Germinal center (tissue), 1 donor: ENCODE results near the gene CEP152.

Source experiments
- DNase-seq: peaks from one replicate; pipeline ENCODE4 v3.0.0; 2012; ENCODE audit warnings: mixed read lengths, low spot score

Gene CEP152

DNA sequence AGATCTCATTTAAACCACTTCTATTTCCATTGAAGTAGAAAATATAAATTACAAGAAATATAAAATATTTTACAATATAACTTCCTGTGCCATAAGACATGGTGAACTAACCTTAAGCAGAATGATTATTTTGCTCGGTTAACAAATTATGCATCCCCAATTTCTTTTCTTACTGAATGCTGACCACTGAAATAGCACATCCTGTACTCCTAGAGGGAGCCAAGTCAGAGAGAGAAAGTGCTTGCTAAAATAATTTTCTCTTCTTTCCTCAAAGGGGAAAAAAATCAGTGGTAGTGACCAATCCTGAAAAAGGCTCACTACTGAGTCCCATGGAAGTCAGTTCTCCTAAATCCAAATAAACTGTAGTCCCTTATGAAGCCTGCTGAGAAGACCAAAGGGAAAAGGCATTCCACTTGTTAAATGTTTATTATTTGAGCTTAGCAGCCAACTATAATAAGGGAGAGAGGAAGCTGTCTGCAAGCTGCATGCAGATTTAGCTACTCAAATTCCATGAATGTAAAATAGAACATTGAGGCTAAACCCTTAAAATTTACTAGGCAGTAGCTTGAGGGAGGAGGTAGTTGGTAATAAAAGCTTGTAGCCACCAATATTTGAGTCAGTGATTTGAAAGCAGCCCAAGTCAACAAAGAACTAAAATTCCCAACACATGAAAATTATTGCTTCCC is 33.1 kb downstream of the CEP152 start:
- no peak for DNase-seq

DNA sequence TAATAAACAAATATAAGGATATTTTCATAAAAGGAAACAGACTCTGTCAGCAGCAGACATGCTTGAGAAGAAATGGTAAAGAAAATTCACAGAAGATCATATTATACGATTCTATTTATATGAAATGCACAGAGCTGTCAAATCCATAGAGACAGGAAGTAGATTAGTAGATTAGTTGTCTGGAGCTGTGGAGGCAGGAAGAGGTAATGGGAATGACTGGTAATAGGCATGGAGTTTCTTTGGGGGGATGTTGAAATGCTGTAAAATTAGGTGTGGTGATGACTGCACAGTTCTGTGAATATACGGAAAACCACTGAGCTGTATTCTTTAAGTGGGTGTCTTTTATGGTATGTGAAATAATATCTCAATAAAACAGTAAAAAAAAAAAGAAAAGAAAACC is 35.3 kb downstream of the CEP152 start:
- no peak for DNase-seq

DNA sequence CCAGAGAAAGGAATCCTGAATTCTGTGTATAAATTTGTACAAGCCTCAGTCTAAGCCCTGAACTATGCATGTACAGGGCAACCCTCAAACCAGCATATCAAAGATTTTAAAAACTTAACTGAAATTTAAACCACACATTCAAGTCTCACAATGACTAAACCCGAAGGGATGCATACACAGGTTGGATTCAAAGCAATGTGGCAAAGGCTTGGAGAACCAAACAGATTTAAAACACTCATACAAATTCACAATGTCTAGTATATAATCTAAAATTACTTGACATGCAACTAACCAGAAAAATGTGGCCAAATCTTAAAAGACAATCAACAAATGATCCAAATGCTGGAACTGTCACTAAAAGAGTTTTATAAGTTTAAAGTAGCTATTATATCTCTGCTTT is 36.4 kb downstream of the CEP152 start:
- DNase-seq: no peak

DNA sequence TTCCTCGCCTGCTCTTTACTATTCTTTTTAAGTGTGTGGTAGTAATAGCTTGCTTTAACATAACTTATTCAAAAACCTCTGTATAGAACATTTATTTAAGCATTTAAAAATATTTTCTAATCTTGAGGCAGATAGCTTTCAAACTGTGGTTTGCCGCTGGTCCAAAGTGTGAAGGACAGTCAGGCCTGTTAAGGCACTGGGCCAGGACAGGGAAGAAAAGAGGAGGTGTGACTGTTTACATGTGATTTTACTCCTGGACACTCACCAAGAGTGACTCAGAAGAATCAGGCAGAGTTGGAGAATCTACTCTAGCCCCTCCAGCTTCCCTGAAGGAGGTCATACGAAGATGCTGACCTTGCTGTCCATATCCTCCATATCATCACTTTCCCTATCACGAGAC is 44.7 kb downstream of the CEP152 start:
- no peak for DNase-seq

DNA sequence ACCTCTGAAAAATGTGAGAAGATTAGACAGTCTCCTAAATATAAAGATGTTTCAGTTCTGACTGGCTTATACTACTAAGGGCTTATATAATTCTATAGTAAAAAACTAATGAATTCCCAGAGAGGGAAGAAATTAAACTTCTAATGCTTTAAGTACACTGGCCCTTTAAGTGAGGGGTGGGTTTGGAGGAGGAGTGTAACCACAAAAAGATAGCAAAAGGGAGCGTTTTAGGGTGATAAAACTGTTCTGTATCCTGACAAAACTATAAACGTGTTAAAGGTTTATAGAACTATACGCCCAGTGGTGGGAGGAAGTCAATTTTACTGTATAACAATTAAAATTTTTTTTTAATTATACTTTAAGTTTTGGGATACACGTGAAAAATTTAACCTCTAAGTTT is 45.8 kb downstream of the CEP152 start:
- no peak for DNase-seq

DNA sequence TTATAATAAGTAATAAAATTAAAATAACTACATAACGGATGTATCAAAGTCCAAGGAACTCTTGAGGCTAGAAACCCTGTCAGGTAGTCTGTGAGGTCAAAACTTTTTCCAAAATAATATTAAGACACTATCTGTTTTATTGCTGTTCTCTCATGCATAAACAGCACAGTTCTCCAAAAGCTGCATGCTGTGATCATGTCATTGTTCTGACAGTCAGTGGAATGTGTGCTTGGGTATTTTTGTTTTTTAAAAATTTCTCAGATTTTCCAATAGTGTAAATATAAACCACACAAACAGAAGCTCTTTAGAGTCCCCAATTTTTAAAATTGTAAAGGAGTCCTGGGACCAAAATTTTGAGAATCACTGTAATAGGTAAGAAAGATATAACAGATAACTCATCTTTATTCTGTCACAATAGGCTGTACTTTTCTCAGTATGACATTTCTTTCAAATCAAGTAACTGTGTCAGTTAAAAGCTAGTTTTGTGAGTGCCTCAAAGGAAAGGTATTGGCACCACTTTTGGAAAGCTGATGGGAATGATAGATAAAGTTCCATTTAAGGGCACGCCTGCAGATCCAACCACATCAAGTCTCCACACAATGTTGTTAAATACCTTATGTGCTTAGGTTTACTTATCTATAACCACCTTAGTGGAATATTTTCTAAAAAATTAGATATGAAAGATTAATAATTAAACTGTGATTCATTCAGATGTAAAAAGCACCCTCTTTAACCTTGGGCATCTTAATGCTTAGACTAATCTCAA is 49.3 kb downstream of the CEP152 start:
- no peak for DNase-seq

DNA sequence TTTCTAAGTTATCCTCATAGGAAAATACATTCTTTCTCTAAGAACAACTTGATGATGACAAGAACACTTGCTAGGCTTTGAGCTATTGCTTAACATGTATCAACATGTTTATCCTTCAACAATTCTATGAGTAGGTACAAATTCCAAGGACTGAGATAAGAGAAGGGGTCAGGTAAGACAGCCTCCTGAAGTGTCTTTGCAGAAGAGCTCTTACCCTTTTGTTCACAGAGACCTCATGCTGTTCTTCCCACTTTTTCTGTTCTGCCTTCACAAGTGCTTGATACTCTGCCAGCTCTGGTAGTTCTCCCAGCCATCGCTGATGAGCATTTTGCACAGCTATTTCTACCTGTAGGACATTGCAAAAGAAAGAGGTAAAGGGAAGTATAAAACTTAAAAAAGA is 50.9 kb downstream of the CEP152 start:
- no peak for DNase-seq

DNA sequence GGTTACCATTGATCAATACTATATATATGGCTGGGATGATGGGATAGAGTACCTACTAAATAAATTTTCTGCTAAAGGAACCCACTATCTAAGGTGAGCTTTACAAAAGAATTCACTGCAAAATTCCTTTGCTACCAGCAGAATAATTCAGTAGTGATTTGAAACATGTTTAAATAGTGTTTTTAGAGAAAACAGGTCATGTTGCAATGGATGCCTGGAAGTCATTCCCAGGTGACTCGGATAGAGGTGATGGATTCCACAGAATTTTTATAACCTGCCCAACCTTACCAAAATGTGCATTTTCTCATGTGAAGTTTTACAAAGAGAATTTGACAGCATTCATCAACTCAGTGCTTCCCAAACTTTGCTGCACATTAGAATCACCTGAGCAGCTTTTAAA is 53.2 kb downstream of the CEP152 start:
- no peak for DNase-seq

DNA sequence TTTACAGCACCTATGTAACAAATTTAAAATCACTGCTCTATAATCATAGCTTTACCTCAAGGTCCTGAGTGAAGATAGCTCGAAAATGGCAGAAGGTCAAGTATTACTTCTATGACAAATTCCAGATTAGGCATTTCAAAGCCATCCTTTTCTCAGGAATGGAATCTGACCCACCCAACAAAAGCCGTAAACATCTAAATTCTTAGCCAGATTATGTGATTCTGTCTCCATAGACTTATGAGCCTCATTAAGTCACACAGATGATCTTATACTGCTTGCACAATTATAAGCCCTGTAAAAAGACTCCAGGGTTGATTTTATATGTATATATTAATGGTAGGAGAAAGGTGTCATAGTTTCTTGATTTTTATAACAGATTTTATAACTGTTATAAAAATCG is 56.9 kb downstream of the CEP152 start:
- DNase-seq: no peak

DNA sequence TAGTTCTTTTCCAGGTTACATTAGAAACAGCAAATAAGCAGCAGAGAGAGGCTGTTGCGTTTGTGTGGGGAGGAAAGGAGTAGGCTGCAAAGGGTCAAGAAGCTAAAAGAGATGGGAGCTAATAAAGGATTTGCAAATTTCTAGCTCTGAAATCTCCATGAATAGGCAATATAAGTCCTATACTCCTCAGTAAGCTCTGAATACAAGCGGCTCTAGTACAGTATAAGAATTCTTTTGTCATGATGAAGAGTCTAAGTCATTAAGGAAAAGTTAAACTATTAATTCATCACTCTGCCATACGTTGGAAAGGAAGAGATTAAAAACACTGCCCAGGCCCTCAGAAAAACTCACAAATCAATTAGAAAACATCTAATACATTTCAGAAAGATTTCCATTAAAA is 59.3 kb downstream of the CEP152 start:
- no peak for DNase-seq

DNA sequence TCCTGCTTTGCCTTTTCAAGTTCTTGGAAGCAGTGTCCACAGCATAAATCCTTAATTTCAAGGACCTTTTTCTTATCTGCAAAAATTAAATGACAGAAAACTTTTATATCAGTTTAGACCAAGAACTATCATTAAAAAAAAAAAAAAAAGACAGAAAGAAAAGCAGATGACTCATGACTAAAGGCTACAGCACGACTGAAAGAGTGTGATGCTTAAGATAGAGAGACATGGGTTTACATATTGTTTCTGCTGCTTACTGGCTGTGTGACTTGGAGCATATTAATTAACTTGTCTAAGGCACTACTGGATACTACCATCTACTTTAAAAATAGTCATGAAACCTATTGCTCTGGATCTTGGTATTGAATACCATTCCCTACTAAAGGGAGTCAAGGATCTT is 62.3 kb downstream of the CEP152 start:
- no peak for DNase-seq

DNA sequence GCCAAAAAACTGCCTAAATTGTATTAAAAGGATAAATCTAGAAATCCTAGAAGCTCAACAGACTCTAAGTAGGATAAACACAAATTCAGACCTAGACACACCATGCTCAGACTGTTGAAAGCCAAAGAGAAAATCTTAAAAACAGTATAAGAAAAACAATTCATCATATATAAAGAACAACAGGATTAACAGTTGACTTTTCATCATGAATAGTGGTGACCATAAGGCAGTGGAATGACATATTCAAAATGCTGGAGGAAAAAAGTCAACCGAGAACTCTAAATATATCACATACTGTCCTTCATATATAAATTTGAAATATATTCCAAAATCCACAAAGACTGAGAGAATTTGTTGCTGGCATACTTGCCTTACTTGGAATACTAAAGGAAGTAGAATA is 77.3 kb downstream of the CEP152 start:
- no peak for DNase-seq

DNA sequence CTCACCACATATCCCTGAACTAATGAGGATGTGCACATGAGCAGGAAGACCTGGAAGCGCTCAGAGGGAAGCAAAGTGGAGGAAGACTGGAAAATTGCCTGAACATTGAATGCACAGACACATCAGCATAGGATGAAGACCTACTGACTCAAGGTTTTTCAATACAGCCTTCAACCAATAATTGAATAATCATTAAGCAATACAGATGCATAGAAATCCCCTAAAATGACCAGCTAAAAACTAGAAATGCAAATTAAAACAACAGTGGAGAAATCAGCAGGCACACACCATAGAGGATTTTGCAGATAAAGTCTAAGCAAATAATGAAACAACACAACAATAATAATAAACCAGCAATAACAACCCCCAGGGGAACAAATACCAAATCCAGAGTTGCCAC is 80.4 kb downstream of the CEP152 start:
- no peak for DNase-seq

DNA sequence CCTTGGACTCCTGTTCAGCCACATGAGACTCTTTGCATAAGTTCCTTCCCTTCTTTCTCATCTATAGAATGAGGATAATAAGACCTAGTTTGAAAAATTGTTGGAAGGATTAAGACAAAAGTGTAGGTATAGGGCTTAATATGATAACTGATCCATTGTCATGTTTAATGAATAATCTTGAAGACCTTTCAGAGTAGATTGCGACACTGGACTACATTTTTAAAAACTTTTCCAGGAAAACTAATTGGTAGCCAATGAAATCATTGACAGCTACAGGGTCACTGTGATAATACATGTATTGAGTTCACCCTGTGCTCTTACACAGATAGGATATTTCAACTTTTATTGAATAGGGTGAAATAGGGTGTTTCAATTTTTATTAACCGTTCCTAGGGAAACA is 86.9 kb downstream of the CEP152 start:
- no peak for DNase-seq

DNA sequence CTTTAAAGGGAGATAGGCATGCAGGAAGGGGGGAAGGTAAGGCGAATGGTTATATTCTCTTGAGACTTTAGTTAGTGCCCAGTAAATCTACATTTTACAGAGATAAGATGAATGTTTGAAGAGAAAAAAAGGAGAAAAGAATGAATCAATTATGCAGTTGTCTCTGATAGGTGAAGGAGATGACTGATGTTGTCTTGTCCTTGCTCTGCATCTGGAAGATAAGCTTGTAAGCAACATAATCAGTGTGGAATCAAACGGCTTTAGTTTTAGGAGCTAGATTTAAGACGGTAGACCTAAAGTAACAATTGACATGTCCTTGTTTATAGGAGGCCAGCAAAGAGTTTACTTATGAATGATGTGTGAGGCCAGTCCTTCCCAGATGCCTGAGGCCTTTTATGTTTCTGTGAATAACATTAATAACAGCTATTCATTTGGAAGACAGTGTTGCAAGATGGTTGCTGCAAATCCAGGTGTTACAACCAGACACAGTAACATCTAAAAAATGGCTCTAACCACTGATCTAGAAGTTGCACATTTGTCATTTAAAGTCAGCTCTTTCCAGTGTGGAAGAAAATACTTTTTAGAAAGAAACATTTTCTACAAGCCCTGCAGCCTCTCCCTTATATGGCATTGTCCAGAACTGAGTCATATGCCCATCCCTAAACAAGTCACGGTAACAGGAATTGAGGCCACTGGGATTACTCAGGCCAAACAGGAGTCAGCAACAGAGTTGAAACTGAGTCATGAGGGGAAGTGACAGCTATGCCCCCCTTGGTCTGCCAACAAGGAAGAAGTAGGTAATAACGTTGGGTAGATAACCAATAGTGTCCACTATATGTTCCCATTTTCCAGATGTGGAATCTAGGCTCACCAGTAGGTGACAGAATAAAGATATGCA is 87.9 kb downstream of the CEP152 start:
- DNase-seq: no peak

DNA sequence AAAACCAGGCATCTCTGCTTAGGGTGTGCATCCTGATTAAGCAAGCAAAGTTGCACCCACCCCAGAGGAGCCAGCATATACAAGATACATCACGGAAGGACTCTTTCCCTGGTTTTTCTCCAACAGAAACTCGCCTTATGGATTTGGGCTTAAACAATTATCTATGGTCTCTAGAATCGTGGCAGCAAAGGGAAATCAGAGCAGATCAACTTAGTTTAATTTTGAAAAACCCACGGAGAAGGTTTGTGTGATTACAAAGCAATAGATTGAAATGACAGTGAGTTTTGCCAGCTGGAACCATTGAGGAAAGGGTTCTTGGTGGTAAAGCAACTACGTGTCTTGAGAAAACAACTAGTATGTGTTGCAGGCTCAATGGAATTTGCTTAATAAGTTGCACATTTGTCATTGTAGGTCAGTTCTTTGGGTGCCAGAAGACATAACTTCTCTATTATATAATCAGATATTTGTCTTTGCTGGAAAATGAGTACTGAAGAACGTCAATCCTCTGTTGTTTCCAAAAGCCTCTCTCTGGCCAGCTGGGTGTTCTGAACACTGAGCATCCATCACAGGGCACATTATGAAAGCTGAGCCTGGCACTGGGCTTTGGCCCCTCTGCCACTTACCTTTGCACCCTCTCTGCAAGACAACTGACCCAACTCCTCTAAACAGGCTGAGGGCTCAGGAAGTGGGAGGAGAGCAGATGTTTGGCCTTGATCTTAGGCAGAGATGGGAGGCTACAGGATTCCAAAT is 89.6 kb downstream of the CEP152 start:
- DNase-seq: no peak

DNA sequence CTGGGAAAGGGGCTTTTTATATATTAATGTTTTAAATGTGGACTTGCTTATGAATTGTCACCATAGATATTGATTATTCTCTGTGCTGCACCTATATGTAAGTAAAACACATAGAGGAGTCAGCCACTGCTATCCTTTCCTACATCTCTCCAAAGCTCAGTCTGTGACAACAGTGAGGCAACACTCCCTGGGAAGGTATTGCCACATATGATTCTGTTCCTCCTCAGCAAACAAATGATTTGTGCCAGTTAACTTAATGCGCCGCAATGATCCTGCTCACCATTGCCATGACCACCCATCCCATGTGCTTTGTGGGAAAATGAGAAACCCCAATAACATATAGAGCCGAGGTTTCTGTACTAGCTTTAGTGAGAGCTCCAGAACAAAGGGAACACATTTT is 90.2 kb downstream of the CEP152 start:
- DNase-seq: no peak

DNA sequence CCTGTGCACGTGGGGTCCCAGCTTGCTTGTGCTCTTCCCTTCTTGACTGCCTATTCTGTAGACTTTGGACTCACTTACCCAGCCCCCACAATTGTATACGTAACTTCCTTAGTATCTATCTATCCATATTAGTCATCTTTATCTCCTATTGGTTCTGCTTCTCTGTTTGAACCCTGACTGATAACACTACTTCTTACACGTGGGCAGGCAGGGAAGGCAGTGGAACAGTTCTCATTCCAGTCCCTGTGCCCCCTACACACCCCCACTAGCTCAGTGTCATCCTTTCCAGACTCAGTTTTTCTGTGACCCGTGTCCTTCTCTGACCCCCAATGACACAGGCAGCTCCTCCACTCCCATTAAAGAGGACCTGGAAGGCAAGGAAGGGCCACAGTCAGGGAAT is 91.2 kb downstream of the CEP152 start:
- DNase-seq: no peak

DNA sequence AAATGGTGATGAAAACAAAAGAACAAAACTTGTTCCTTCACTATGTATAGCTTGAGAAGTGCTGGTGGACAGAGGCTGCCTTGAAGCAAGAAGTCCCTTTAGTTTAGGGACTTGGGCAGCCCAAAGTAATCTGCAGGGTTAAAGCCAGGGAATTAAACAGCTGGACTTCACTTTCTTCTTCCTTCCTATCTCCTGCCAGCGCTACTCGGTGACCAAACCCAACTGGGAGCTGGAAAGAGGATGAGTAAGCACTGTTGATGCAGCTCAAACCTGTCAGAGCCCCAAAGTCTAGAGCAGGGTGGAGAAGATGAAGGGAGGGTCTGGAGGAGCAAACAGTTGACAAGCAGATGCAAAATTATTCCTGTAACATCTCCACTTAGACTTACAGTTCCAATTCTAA is 92.2 kb downstream of the CEP152 start:
- DNase-seq: no peak

DNA sequence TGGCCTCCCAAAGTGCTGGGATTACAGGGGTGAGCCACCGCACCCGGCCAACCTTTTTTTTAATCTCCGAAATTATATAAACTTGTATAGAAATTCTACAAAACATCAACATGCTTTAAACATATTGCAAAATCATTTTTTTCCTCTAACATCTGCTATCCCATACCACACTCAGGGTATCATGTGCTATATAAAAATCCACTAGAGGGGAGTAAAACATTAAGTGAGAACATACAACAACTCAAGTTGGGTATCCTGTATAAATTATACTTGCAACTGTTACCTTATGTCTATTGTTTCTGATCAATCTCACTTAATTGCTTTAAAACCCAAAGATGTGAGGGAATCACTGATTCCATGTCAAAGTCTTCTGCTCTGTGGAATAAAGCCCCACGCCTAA is 93.4 kb downstream of the CEP152 start:
- DNase-seq: no peak

DNA sequence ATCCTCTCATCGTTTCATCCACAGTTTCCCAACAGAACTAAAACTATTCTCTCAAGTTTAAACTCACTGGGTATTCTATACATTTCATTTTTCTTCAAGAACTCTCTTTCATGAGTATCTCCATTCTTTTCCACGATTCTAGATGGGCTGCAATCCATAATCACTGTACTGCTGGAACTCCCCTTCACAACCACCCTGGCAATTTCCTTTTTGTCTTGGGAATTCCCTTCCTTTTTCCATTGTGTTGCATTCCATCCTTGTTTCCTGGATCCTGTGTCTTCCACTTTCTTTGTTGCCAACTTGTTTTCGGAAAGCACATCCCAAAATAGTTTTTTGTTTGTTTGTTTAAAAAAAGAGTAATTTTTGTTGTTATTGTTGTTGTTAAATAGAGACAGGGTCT is 98.3 kb downstream of the CEP152 start:
- no peak for DNase-seq

DNA sequence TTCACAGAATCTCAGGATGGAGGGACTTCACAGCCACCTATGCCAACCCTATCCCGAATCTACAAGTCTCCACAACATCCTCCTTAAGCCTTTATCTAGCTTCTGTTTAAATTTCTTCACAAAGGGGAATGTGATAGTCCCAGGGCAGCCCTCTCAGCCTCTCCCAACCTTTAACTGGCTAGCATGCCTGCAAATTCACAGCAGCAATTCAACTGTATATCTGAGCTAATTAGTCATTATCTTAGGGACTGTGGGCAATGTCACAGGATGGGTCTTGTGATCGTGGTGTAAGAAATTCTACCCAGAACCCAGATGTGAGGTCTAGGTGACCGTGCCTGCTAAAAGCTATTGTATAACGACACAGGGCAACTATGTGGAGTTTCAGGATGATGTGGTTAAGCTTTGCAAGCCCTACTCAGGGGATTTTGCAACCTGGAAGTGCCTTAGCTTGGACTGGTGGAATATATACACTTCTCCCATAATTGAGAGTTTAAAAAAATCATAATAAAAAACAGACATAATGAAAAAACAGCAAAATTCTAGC is 99.8 kb downstream of the CEP152 start:
- DNase-seq: no peak
